A673 (cell line): ENCODE data around the gene PZP. TPM values are rescaled to one million over a fixed set of nuclear protein-coding genes. Genes with fewer than 3 reads are reported as not detected.

ENCODE experiments used
- BruUV-seq: library from RNA; stranded (reverse); fragments of 400-500 nt; replicated peaks from 2 replicates; lab custom pipeline; 2021; lab: Mats Ljungman, UMichigan
- CTCF ChIA-PET: fragments of 300-600 bp; sonication (Branson Sonifier 250); formaldehyde crosslinking; loops from one replicate; lab custom pipeline; 2022; ENCODE audit warnings: antibody characterized with exemption; lab: Charles Lee
- POLR2A ChIA-PET: fragments of 300-600 bp; sonication (Branson Sonifier 250); formaldehyde crosslinking; loops from one replicate; lab custom pipeline; 2022; ENCODE audit warnings: antibody characterized with exemption; ENCODE audit not compliant: low non-redundant PET; lab: Charles Lee
- DNase-seq: peaks from one replicate; pipeline ENCODE4 v3.0.0-alpha.2; 2015; ENCODE audit warnings: low spot score
- H3K27ac ChIP-seq: fragments of 200-600 bp; sonication (generic); 2 replicates; pipeline ENCODE4 v1.5.1; 2016; ENCODE audit warnings: mixed run types, low read depth, mild to moderate bottlenecking, mixed read lengths, antibody characterized with exemption, low read length; ENCODE audit not compliant: poor library complexity, severe bottlenecking
- H3K27me3 ChIP-seq: fragments of 200-600 bp; sonication (generic); replicated peaks from 2 replicates; pipeline ENCODE4 v1.6.1; 2017; ENCODE audit warnings: mixed run types, low read depth, mild to moderate bottlenecking, mixed read lengths, antibody characterized with exemption, low read length; ENCODE audit not compliant: insufficient read depth, poor library complexity
- H3K36me3 ChIP-seq: fragments of 200-600 bp; sonication (generic); 2 replicates; pipeline ENCODE4 v1.6.1; 2016; ENCODE audit warnings: mixed run types, mild to moderate bottlenecking, mixed read lengths, antibody characterized with exemption, low read length; ENCODE audit not compliant: insufficient read depth, poor library complexity, severe bottlenecking
- H3K4me1 ChIP-seq: fragments of 200-600 bp; sonication (generic); 2 replicates; pipeline ENCODE4 v1.6.1; 2017; ENCODE audit warnings: mixed run types, mild to moderate bottlenecking, mixed read lengths, antibody characterized with exemption, low read length; ENCODE audit not compliant: insufficient read depth, poor library complexity, severe bottlenecking
- H3K4me3 ChIP-seq: fragments of 200-600 bp; sonication (generic); 2 replicates; pipeline ENCODE4 v1.5.1; 2016; ENCODE audit warnings: low read depth, mixed run types, mild to moderate bottlenecking, mixed read lengths, low read length; ENCODE audit not compliant: poor library complexity, severe bottlenecking
- H3K9me3 ChIP-seq: fragments of 200-600 bp; sonication (generic); 2 replicates; pipeline ENCODE4 v1.6.1; 2016; ENCODE audit warnings: mixed run types, low read depth, mild to moderate bottlenecking, mixed read lengths, antibody characterized with exemption, low read length; ENCODE audit not compliant: poor library complexity, severe bottlenecking
- EZH2 ChIP-seq: fragments of 200-600 bp; sonication (generic); IDR thresholded peaks from 2 replicates; pipeline ENCODE4 v1.6.1; 2017; ENCODE audit warnings: borderline replicate concordance, low read depth, mild to moderate bottlenecking, mixed read lengths, antibody characterized with exemption, low read length; ENCODE audit not compliant: poor library complexity, severe bottlenecking
- intact Hi-C: fragments of 100-400 bp; cut with micrococcal nuclease; formaldehyde crosslinking; loops from one replicate; pipeline ENCODE4 v1.10.0; 2022; ENCODE audit not compliant: unreplicated experiment
- total RNA-seq: library from RNA; stranded (reverse); gene quantifications from 2 replicates; pipeline ENCODE4 v1.2.3, GENCODE V29; 2021
- TF ChIP-seq, protein P1 (sequence below): fragments of 300-800, 200-600 bp; sonication (generic); conservative IDR thresholded peaks from 2 replicates; pipeline ENCODE4 v1.5.1; 2017; ENCODE audit warnings: low read depth, mild to moderate bottlenecking, antibody characterized with exemption, low read length, moderate library complexity, mixed read lengths

Gene PZP
- total RNA-seq, 1 experiment from 2014 or later: not detected

DNA sequence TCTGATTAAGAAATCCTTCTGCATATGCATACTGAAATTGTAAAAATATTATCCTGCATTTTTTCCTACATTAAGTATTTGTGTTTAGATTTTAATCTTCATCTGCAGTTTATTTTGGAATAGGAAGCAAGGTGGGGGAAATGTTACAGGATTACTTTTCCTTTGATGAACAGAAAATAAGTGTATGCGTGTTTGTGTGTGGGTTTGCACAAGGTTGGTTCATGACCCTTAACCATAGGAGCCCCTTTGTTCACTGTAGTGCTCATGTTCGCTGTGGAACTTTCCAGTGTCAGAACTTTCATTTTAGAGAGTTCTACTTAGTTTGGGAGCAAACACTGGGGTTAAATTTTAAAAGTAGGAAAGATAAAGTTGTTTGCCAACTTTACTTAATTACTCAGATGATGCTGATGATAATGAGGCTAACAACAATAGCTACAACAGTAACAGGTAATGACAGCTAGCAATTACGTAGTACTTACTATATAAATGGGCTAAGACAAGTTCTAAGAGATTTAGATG is 86.0 kb downstream of the PZP start:
- no TSS peak for BruUV-seq

DNA sequence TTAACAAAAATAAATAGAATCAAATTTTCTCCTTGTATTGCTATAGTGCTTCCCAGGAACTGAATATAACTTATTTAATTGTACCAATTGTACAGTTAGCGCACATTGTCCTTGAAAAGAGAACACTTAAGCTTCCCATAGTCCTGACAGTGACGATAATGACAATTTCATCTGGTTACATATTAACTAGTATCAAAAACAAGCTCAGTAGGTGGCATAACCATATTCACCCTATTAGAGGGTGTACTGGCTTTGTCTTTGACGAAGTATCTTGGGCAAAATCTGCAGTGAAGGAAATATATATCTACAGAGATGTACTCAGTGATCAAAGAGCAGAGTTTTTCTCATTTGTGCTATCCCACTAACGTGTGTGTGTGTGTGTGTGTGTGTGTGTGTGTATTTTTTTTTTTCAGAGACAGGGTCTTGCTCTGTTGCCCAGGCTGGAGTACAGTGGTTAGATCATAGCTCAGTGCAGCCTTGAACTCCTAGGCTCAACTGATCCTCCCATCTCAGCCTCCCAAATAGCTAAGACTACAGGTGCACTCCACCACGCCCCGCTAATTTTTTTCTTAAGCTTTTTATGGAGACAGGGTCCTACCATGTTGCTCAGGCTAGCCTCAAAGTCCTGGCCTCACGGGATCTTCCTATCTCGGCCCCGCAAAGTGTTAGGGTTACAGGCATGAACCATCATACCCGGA is 87.6 kb downstream of the PZP start:
- POLR2A ChIA-PET: interaction anchor here (0.6 kb wide), 1 partner anchor 19 kb away, joined by 5 read pairs; no protein-coding TSS in a partner anchor
- CTCF ChIA-PET: no interaction called here
- H3K9me3 ChIP-seq: no peaks in the 10 kb centered on the region
- DNase-seq: no peak
- H3K4me3 ChIP-seq: no peak overlapping the region
- TF ChIP-seq EZH2: no peak
- TF ChIP-seq, protein P1, sequence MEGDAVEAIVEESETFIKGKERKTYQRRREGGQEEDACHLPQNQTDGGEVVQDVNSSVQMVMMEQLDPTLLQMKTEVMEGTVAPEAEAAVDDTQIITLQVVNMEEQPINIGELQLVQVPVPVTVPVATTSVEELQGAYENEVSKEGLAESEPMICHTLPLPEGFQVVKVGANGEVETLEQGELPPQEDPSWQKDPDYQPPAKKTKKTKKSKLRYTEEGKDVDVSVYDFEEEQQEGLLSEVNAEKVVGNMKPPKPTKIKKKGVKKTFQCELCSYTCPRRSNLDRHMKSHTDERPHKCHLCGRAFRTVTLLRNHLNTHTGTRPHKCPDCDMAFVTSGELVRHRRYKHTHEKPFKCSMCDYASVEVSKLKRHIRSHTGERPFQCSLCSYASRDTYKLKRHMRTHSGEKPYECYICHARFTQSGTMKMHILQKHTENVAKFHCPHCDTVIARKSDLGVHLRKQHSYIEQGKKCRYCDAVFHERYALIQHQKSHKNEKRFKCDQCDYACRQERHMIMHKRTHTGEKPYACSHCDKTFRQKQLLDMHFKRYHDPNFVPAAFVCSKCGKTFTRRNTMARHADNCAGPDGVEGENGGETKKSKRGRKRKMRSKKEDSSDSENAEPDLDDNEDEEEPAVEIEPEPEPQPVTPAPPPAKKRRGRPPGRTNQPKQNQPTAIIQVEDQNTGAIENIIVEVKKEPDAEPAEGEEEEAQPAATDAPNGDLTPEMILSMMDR: no peak
- intact Hi-C loops: no loop called here
- no TSS peak for BruUV-seq
- H3K36me3 ChIP-seq: no peaks in the 10 kb centered on the region
- no peaks in the 10 kb centered on the region for H3K4me1 ChIP-seq
- H3K27ac ChIP-seq: no peak overlapping the region
- no peaks in the 10 kb centered on the region for H3K27me3 ChIP-seq

More for the DNA sequence above, 86.0 kb downstream of the PZP start:
- Histone ChIP-seq H3K4me3 (no peak overlapping the region), H3K9me3 (no peaks in the 10 kb centered on the region), H3K27me3 (no peaks in the 10 kb centered on the region), H3K4me1 (no peaks in the 10 kb centered on the region), H3K36me3 (no peaks in the 10 kb centered on the region), H3K27ac (no peak overlapping the region)
- DNase-seq: no peak
- intact Hi-C loops: no loop called here
- TF ChIP-seq EZH2: no peak
- TF ChIP-seq, protein P1: no peak
- CTCF ChIA-PET: no interaction called here
- POLR2A ChIA-PET: no interaction called here

DNA sequence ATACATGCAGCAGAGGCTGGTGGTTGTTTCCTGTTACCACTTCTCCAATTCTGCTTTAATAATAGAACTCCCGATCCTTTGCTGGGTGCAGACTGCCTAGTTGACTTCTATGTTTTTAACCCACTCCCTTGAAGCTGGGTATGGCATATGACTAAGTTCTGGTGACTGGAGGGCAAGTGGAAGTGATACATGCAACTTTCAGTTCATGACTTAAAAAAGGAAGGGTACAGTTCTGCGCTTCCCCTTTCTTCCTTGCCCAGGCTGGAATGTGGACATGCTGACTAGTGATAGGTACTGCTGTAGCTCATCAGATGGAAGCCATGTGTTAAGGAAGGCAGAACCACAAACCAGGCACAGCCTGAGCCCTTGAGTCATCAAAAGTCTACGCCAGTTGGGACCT is 90.0 kb downstream of the PZP start:
- Histone ChIP-seq H3K27me3 (no peaks in the 10 kb centered on the region), H3K27ac (no peak overlapping the region), H3K36me3 (no peaks in the 10 kb centered on the region), H3K4me1 (no peaks in the 10 kb centered on the region), H3K9me3 (no peaks in the 10 kb centered on the region), H3K4me3 (no peak overlapping the region)
- no TSS peak for BruUV-seq
- no peak for DNase-seq
- TF ChIP-seq, protein P1: no peak
- no peak for TF ChIP-seq EZH2
- ChIA-PET POLR2A (no interaction called here), CTCF (no interaction called here)
- intact Hi-C loops: no loop called here
